ENCODE results near the gene DNMBP.

Gene DNMBP

GRCh38 chr10:100033766-100034418 is 24.1 kb upstream of the DNMBP start:
- no peaks in the 10 kb centered on the region for H3K4me1 ChIP-seq (ENCODE audit: low read depth, poor library complexity, severe bottlenecking)
- H3K9ac ChIP-seq = no peak overlapping the region
- no peaks in the 10 kb centered on the region for H3K79me2 ChIP-seq (ENCODE audit: insufficient read depth, low read depth)
- H3K27ac ChIP-seq = no peak overlapping the region
- H3K27me3 ChIP-seq (ENCODE audit: insufficient read depth, low read depth) = no peaks in the 10 kb centered on the region
- TF ChIP-seq CTCF (conservative IDR thresholded peaks at IDR 0.05; ENCODE audit: low read depth, low read length) = no peak
- H3K36me3 ChIP-seq (ENCODE audit: insufficient read depth) = no peaks in the 10 kb centered on the region
- H4K20me1 ChIP-seq (ENCODE audit: insufficient read depth) = no peaks in the 10 kb centered on the region
- H3K4me3 ChIP-seq (IDR thresholded peaks at IDR 0.05; ENCODE audit: insufficient read depth, low read depth, low read length) = no peak overlapping the region
- no peak overlapping the region for H2AFZ ChIP-seq (ENCODE audit: low read depth)
- no peak overlapping the region for H3K4me2 ChIP-seq

- Histone ChIP-seq H3K9ac (no peak overlapping the region), H4K20me1 (ENCODE audit: insufficient read depth) (no peaks in the 10 kb centered on the region), H3K36me3 (ENCODE audit: insufficient read depth) (no peaks in the 10 kb centered on the region), H3K27me3 (ENCODE audit: insufficient read depth, low read depth) (no peaks in the 10 kb centered on the region), H3K27ac (no peak overlapping the region), H3K4me3 (IDR thresholded peaks at IDR 0.05; ENCODE audit: insufficient read depth, low read depth, low read length) (no peak overlapping the region), H3K4me2 (no peak overlapping the region), H3K79me2 (ENCODE audit: insufficient read depth, low read depth) (no peaks in the 10 kb centered on the region), H2AFZ (ENCODE audit: low read depth) (no peak overlapping the region), H3K4me1 (ENCODE audit: low read depth, poor library complexity, severe bottlenecking) (no peaks in the 10 kb centered on the region)
- TF ChIP-seq CTCF (conservative IDR thresholded peaks at IDR 0.05; ENCODE audit: low read depth, low read length) = no peak
Observed at GRCh38 chr10:100027416-100027815, 17.7 kb upstream of the DNMBP start.

- no peaks in the 10 kb centered on the region for H3K27me3 ChIP-seq (ENCODE audit: insufficient read depth, low read depth)
- H3K4me3 ChIP-seq (IDR thresholded peaks at IDR 0.05; ENCODE audit: insufficient read depth, low read depth, low read length) = no peak overlapping the region
- H3K9ac ChIP-seq = no peak overlapping the region
- H3K79me2 ChIP-seq (ENCODE audit: insufficient read depth, low read depth) = no peaks in the 10 kb centered on the region
- H3K4me1 ChIP-seq (ENCODE audit: low read depth, poor library complexity, severe bottlenecking) = peaks cover 13% of the 10 kb centered on the region
- no peaks in the 10 kb centered on the region for H3K36me3 ChIP-seq (ENCODE audit: insufficient read depth)
- H3K4me2 ChIP-seq = no peak overlapping the region
- no peak overlapping the region for H2AFZ ChIP-seq (ENCODE audit: low read depth)
- H4K20me1 ChIP-seq (ENCODE audit: insufficient read depth) = no peaks in the 10 kb centered on the region
- TF ChIP-seq CTCF (conservative IDR thresholded peaks at IDR 0.05; ENCODE audit: low read depth, low read length) = no peak
- no peak overlapping the region for H3K27ac ChIP-seq
Observed at GRCh38 chr10:100025576-100025975, 15.8 kb upstream of the DNMBP start.

- Histone ChIP-seq H3K79me2 (ENCODE audit: insufficient read depth, low read depth) (no peaks in the 10 kb centered on the region), H3K27me3 (ENCODE audit: insufficient read depth, low read depth) (no peaks in the 10 kb centered on the region), H3K4me2 (no peak overlapping the region), H4K20me1 (ENCODE audit: insufficient read depth) (no peaks in the 10 kb centered on the region), H3K4me3 (IDR thresholded peaks at IDR 0.05; ENCODE audit: insufficient read depth, low read depth, low read length) (no peak overlapping the region), H3K9ac (no peak overlapping the region), H3K36me3 (ENCODE audit: insufficient read depth) (no peaks in the 10 kb centered on the region), H3K4me1 (ENCODE audit: low read depth, poor library complexity, severe bottlenecking) (peaks cover 21% of the 10 kb centered on the region), H2AFZ (ENCODE audit: low read depth) (no peak overlapping the region), H3K27ac (no peak overlapping the region)
- TF ChIP-seq CTCF (conservative IDR thresholded peaks at IDR 0.05; ENCODE audit: low read depth, low read length) = no peak
Observed at GRCh38 chr10:100024748-100025147, 15.0 kb upstream of the DNMBP start.
